Measurements from ENCODE around the gene CALHM1. TPM values are rescaled to one million over a fixed set of nuclear protein-coding genes. Genes with fewer than 3 reads are reported as not detected.

Gene CALHM1
- total RNA-seq, 4 donors from 2014 or later: not detected

- Histone ChIP-seq H3K4me3 (replicated peaks in 1 of 3) (no peak overlapping the region), H3K36me3 (no peaks in the 10 kb centered on the region), H3K27ac (no peak overlapping the region), H3K4me1 (no peaks in the 10 kb centered on the region), H3K27me3 (no peaks in the 10 kb centered on the region), H3K9me3 (no peaks in the 10 kb centered on the region)
- intact Hi-C loops (cut with DNase I): no loop called here
- 58 to 94% methylated on average over 3 to 4 of the region's 4 CpGs for WGBS, 2 donors
- TF ChIP-seq, protein P1, sequence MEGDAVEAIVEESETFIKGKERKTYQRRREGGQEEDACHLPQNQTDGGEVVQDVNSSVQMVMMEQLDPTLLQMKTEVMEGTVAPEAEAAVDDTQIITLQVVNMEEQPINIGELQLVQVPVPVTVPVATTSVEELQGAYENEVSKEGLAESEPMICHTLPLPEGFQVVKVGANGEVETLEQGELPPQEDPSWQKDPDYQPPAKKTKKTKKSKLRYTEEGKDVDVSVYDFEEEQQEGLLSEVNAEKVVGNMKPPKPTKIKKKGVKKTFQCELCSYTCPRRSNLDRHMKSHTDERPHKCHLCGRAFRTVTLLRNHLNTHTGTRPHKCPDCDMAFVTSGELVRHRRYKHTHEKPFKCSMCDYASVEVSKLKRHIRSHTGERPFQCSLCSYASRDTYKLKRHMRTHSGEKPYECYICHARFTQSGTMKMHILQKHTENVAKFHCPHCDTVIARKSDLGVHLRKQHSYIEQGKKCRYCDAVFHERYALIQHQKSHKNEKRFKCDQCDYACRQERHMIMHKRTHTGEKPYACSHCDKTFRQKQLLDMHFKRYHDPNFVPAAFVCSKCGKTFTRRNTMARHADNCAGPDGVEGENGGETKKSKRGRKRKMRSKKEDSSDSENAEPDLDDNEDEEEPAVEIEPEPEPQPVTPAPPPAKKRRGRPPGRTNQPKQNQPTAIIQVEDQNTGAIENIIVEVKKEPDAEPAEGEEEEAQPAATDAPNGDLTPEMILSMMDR (IDR thresholded peaks at IDR 0.05): no peak
- no peak for TF ChIP-seq POLR2A (IDR thresholded peaks at IDR 0.05)
- no peak for DNase-seq
Observed at GRCh38 chr10:103459615-103460014, 915 bp upstream of the CALHM1 start.

DNA sequence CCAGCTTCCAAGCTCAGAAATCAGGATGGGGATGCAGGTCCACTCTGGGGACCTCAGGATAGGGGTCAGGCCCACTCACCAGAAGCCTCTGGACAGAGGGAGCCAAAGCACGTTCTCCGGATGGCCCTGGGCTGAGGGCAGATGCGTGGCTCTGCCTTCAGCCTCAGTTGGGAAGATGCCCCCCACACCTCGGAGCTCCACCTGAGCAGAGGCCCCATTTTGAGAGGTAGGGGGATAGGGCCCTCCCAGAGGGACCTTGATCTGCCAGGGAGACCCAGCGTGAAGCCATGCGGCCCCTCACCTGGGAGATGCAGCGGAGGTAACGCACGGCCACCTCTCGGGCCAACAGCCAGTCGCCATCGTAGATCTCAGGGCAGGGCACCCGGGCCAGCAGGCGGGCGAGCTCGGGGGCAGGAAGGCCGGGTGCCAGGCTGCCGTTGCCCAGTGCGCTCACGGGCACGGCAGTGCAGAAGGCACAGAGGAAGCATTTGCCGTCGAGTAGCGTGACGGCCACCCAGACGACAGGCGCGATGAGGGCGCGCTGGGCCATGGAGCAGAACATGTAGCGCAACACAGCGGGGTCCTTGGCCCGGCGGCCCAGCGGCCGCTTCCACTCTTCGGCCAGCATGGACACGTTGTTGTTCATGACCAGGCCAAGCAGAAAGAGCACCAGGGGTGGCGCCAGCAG, 660 bp downstream of the CALHM1 start:
- 95% methylated on average over 17 to 36 of the region's 39 CpGs for WGBS, 2 donors

DNA sequence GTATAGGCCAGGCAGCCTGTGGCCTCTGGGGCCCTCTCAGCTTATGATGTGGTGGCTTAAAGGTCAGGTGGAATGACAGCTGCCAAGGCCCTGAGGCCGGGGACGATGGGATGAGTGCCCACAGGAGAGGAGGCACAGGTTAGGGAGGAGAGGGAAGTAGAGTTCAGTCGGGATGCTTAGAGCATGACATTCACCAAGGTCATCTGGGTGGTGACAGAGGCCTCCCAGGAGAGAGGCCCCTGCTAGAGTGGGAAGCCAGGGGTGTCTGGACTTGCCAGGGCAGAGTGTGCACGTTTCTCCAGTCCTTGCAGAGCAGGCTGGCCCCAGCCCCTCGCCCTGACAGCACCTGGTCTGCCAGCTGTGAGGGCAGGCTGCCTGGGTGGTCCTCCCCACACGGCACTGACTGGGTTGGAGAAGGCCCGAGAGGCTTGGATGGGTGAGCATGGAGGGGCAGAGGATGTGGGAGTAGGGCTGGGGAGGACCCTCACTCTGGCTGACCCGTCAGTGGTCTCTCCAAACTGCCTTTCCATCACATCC, 1.5 kb downstream of the CALHM1 start:
- Histone ChIP-seq H3K36me3 (no peaks in the 10 kb centered on the region), H3K27ac (no peak overlapping the region), H3K4me3 (replicated peaks in 1 of 3) (no peak overlapping the region), H3K9me3 (no peaks in the 10 kb centered on the region), H3K27me3 (no peaks in the 10 kb centered on the region), H3K4me1 (peaks cover 4 to 7% of the 10 kb centered on the region in 2 donors)
- no peak for DNase-seq
- no peak for TF ChIP-seq POLR2A (IDR thresholded peaks at IDR 0.05)
- TF ChIP-seq, protein P1 (IDR thresholded peaks at IDR 0.05): no peak
- intact Hi-C loops (cut with DNase I): no loop called here
- 73 to 77% methylated on average over 7 of the region's 8 CpGs for WGBS, 2 donors

More for the DNA sequence above, 660 bp downstream of the CALHM1 start:
- Histone ChIP-seq H3K4me3 (replicated peaks in 1 of 3) (no peak overlapping the region), H3K4me1 (no peaks in the 10 kb centered on the region), H3K27me3 (no peaks in the 10 kb centered on the region), H3K9me3 (no peaks in the 10 kb centered on the region), H3K27ac (no peak overlapping the region), H3K36me3 (no peaks in the 10 kb centered on the region)
- intact Hi-C loops (cut with DNase I): no loop called here
- TF ChIP-seq POLR2A (IDR thresholded peaks at IDR 0.05): no peak
- TF ChIP-seq, protein P1 (IDR thresholded peaks at IDR 0.05): no peak
- no peak for DNase-seq

GRCh38 chr10:103456074-103456660, 2.5 kb downstream of the CALHM1 start:
- peaks cover 5 to 11% of the 10 kb centered on the region in 2 donors for H3K4me1 ChIP-seq
- H3K4me3 ChIP-seq (replicated peaks in 1 of 3): no peak overlapping the region
- DNase-seq: no peak
- no peak overlapping the region for H3K27ac ChIP-seq
- no peaks in the 10 kb centered on the region for H3K9me3 ChIP-seq
- WGBS, 2 donors: 89 to 93% methylated on average over 9 of the region's 9 CpGs
- no peak for TF ChIP-seq POLR2A (IDR thresholded peaks at IDR 0.05)
- TF ChIP-seq, protein P1 (IDR thresholded peaks at IDR 0.05): no peak
- no peaks in the 10 kb centered on the region for H3K27me3 ChIP-seq
- no peaks in the 10 kb centered on the region for H3K36me3 ChIP-seq
- intact Hi-C loops (cut with DNase I): no loop called here

- Histone ChIP-seq H3K9me3 (no peaks in the 10 kb centered on the region), H3K4me3 (replicated peaks in 1 of 3) (no peak overlapping the region), H3K27ac (no peak overlapping the region), H3K36me3 (no peaks in the 10 kb centered on the region), H3K4me1 (peaks cover 5 to 11% of the 10 kb centered on the region in 2 donors), H3K27me3 (no peaks in the 10 kb centered on the region)
- peak in 1 of 2 donors; percentile 47 for DNase-seq
- WGBS, 2 donors: 56 to 76% methylated on average over 15 to 18 of the region's 25 CpGs
- TF ChIP-seq, protein P1 (IDR thresholded peaks at IDR 0.05): no peak
- no peak for TF ChIP-seq POLR2A (IDR thresholded peaks at IDR 0.05)
- intact Hi-C loops (cut with DNase I): no loop called here
Observed at GRCh38 chr10:103455235-103455634, 3.5 kb downstream of the CALHM1 start.

All from thyroid gland (tissue), 4 donors.